Renal cortex interstitium (tissue), 11 donors: Measurements from ENCODE around the gene BTBD10. TPM values are rescaled to one million over a fixed set of nuclear protein-coding genes. Genes with fewer than 3 reads are reported as not detected.

Experiments
- DNase-seq, 11 donors: peaks; one replicate each; pipeline ENCODE4 v3.0.0-alpha.2; 2013; ENCODE audit warnings: low read depth in 9 of 11, low spot score in 4 of 11; ENCODE audit errors: extremely low read depth in 1 of 11
- polyA plus RNA-seq, 3 donors: library from polyadenylated mRNA; unstranded; fragments of 120-200 nt; gene quantifications; one replicate each; pipeline ENCODE4 v1.2.1, GENCODE V29; 2013; ENCODE audit not compliant: insufficient read length in 3 of 3

BTBD10 gene
- polyA plus RNA-seq, 3 donors: 27.1 to 34.5 (median 30.8) TPM

- DNase-seq: no peak
These were observed 74.3 kb downstream of the BTBD10 start for GRCh38 chr11:13388741-13389140.

- DNase-seq: no peak
These were observed 76.5 kb downstream of the BTBD10 start for GRCh38 chr11:13386567-13386966.

GRCh38 chr11:13384908-13385640, 77.9 kb downstream of the BTBD10 start:
- peak in 10 of 11 donors; percentile 19 to 45 (median 28) for DNase-seq

- no peak for DNase-seq
These were observed 80.3 kb downstream of the BTBD10 start for GRCh38 chr11:13382751-13383150.

DNA sequence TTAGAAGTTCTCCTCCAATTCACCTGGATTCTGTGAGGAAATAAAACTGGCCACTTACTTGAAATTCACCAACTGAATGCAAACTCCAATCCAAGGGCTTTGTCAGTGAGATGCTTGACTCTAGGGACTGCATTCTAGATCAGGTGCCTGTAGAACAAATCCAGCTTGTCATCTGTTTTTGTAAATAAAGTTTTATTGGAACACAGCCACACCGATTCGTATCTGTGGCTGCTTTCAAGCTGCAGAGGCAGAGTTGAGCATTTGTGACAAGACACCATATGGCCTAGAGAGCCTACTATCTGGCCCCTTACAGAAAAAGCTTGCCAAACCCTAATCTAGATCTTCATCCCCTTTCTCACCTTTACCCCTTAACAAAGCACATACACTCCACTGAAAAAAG, 82.3 kb downstream of the BTBD10 start:
- DNase-seq: no peak

DNA sequence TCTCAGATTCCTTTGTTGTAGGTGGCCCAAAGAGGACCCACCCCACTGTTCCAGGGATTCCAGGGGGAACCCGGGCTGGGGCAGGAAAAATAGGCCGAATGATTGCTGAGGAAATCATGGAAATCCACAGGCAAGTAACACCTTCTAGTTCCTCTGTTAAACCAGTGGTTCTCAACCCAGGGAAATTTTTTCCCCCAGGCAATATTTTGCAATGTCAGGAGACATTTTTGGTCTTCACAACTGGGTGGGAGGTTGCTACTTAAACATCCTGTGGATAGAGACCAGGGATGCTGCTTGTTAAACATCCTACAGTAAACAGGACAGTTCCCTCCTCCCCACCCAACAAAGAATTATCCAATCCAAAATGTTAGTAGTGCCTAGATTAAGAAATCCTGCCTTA, 84.7 kb downstream of the BTBD10 start:
- DNase-seq: no peak

- DNase-seq: no peak
These were observed 86.2 kb downstream of the BTBD10 start for GRCh38 chr11:13376838-13377237.

- no peak for DNase-seq
These were observed 86.6 kb downstream of the BTBD10 start for GRCh38 chr11:13376402-13376801.

GRCh38 chr11:13375798-13376197, 87.2 kb downstream of the BTBD10 start:
- DNase-seq: no peak

DNA sequence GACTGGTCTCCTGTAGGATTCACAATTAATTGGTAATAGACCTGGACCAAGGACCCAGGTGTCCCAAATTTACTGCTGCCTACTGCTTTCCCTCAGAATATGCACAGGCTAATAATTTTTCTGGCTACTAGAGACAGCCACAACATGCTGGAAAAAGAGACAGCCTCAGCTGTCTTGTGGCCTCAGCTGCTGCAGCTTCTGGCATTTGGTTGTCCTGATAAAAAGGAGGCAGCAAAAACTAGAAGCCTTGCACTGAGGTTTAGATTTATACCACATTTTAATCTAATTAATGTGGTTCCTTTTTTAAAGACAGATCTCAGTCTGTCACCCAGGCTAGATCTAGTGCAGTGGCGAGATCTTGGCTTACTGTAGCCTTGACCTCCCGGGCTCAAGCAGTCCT, 89.8 kb downstream of the BTBD10 start:
- no peak for DNase-seq

- no peak for DNase-seq
These were observed 95.0 kb downstream of the BTBD10 start for GRCh38 chr11:13368041-13368446.

DNA sequence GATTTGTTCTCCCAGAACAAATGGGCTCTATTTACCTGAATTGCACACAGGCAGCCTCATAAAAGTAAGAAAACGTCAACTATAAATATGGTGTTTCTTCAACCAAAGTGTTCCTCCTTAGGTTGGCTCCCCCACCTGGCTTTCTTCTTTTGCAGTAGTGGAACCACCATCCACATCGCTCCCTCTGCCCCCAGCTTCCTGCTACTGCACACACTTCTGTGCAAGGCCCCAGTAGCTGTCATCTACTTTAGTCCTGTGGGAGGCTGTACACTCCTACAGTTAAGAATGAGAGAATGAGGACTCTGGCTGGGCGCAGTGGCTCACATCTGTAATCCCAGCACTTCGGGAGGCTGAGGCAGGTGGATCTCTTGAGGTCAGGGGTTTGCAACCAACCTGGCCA, 95.9 kb downstream of the BTBD10 start:
- no peak for DNase-seq

- no peak for DNase-seq
These were observed 96.6 kb downstream of the BTBD10 start for GRCh38 chr11:13366266-13367026.

DNA sequence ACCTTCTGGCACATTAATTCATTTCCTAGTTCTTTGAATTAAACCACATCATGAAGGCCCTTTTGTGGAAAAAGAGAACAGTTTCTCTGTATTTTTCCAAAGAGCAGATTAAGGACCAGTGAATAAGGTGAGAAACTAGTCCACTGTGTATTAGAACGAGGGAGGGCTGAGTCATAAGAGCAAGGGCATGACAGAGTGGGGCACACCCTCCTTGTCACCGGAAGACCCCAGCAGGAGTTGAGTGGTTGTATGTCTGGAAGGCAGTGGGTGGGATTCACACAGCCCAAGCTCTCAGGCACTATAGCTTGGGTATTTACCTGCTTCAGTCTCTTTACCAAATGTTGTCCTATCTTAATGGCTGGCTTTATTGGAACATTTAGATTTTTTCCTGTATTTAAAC, 98.6 kb downstream of the BTBD10 start:
- no peak for DNase-seq

DNA sequence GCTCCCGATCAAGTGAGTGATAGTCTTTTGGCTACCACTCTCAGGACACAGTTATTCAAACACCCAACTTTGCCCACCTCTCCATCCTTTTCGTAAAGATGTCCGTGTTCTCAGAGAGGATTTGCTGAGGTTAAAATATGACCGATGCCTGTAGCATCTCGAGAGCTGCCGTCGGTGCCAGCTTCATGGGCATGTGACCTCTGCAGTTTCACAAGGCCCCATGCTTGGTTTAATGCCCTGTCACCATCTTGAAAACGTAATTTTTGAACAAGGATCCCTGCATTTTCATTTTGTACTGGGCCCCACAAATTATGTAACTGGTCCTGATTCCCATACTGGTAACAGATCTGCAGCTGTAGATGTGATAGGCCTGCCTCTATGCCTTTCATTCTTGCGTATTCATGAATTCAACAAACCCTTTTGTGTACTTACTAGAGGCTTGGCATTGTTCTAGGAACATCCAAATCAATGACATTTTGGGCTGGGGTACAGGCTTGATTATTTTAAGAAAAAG, 100.4 kb downstream of the BTBD10 start:
- no peak for DNase-seq

GRCh38 chr11:13358596-13359270, 104.3 kb downstream of the BTBD10 start:
- DNase-seq: no peak

DNA sequence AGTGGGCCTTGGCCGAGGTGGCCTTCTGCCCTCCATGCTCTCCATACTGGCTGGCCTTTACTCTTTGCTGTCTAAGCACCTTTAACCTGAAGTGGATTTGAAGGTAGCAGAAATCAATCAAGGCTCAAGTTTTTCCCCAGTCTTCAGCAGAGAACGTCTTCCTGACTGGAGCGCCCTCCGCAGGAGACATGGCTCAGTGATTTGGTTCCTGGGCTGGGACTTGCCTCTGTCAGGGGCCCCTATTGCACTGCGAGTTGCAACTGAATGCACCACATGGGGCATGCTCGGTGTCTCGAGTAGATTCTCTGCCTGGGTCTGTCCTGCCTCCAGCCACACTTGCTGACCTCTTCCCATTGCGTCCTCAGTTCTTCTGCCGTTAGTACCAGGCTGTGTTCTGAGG, 105.8 kb downstream of the BTBD10 start:
- DNase-seq: no peak

GRCh38 chr11:13355191-13355590, 107.8 kb downstream of the BTBD10 start:
- DNase-seq: no peak

GRCh38 chr11:13354335-13354734, 108.7 kb downstream of the BTBD10 start:
- DNase-seq: no peak

GRCh38 chr11:13352711-13353110, 110.3 kb downstream of the BTBD10 start:
- no peak for DNase-seq
